SK-N-SH treated with all-trans-retinoic acid at 6 μM for 48 hours (cell line): ENCODE measurements around the gene RFFL.
A peak's percentile ranks its signal among the peaks of the same experiment; 100 is the strongest.

ENCODE experiments used
- ATAC-seq: fragments of 200-7000 bp; cut with Tn5 transposase; 3 replicates; pipeline ENCODE4 v1.9.1; 2020; ENCODE audit warnings: mild to moderate bottlenecking, moderate library complexity
- ARNTL ChIP-seq: fragments of 450-650 bp; formaldehyde crosslinking; IDR thresholded peaks from 2 replicates; pipeline ENCODE4 v1.5.0; 2020; ENCODE audit warnings: low read depth, mild to moderate bottlenecking, moderate library complexity, borderline replicate concordance
- BACH2 ChIP-seq: fragments of 250-450 bp; sonication (Bioruptor Pico); IDR thresholded peaks from 2 replicates; pipeline ENCODE4 v1.9.0; 2021; ENCODE audit warnings: mild to moderate bottlenecking, borderline replicate concordance
- CSDC2 ChIP-seq: fragments of 250-450 bp; sonication (Bioruptor Pico); IDR thresholded peaks from 2 replicates; pipeline ENCODE4 v1.5.0; 2020; ENCODE audit warnings: mild to moderate bottlenecking, moderate library complexity
- ESRRG ChIP-seq: fragments of 250-450 bp; sonication (Bioruptor Pico); IDR thresholded peaks from 2 replicates; pipeline ENCODE4 v1.6.1; 2021; ENCODE audit warnings: mild to moderate bottlenecking
- GLIS3 ChIP-seq: fragments of 250-450 bp; sonication (Bioruptor Pico); IDR thresholded peaks from 2 replicates; pipeline ENCODE4 v1.5.0; 2020; ENCODE audit warnings: mild to moderate bottlenecking, moderate library complexity
- ISL1 ChIP-seq: fragments of 250-450 bp; sonication (Bioruptor Pico); IDR thresholded peaks from 2 replicates; pipeline ENCODE4 v2.1.2; 2022; ENCODE audit warnings: mild to moderate bottlenecking, moderate library complexity
- OSR1 ChIP-seq: fragments of 250-450 bp; sonication (Bioruptor Pico); IDR thresholded peaks from 2 replicates; pipeline ENCODE4 v1.8.0; 2022; ENCODE audit warnings: moderate library complexity, mild to moderate bottlenecking, inconsistent platforms
- RARB ChIP-seq: fragments of 250-450 bp; sonication (Bioruptor Pico); IDR thresholded peaks from 2 replicates; pipeline ENCODE4 v1.8.0; 2021; ENCODE audit warnings: mild to moderate bottlenecking, moderate library complexity
- SNAI2 ChIP-seq: fragments of 250-450 bp; sonication (Bioruptor Pico); IDR thresholded peaks from 2 replicates; pipeline ENCODE4 v1.5.0; 2020; ENCODE audit warnings: mild to moderate bottlenecking, moderate library complexity
- TCF4 ChIP-seq: fragments of 250-450 bp; sonication (Bioruptor Pico); IDR thresholded peaks from 2 replicates; pipeline ENCODE4 v1.8.0; 2021; ENCODE audit warnings: mild to moderate bottlenecking, moderate library complexity, borderline replicate concordance
- TOX ChIP-seq: fragments of 250-450 bp; sonication (Bioruptor Pico); IDR thresholded peaks from 2 replicates; pipeline ENCODE4 v1.8.0; 2021; ENCODE audit warnings: mild to moderate bottlenecking, moderate library complexity, borderline replicate concordance
- ZC3H10 ChIP-seq: fragments of 250-450 bp; sonication (Bioruptor Pico); IDR thresholded peaks from 2 replicates; pipeline ENCODE4 v1.5.1; 2021; ENCODE audit warnings: mild to moderate bottlenecking, moderate library complexity
- ZFP3 ChIP-seq: fragments of 250-450 bp; sonication (Bioruptor Pico); IDR thresholded peaks from 2 replicates; pipeline ENCODE4 v1.5.0; 2020; ENCODE audit warnings: mild to moderate bottlenecking, moderate library complexity
- ZFP30 ChIP-seq: fragments of 450-650 bp; formaldehyde crosslinking; IDR thresholded peaks from 2 replicates; pipeline ENCODE4 v1.5.0; 2022; ENCODE audit warnings: mild to moderate bottlenecking, moderate library complexity
- ZNF70 ChIP-seq: fragments of 450-650 bp; formaldehyde crosslinking; IDR thresholded peaks from 2 replicates; pipeline ENCODE4 v1.5.0; 2020; ENCODE audit warnings: mild to moderate bottlenecking, moderate library complexity
- ZNF8 ChIP-seq: fragments of 450-650 bp; formaldehyde crosslinking; IDR thresholded peaks from 2 replicates; pipeline ENCODE4 v1.5.0; 2020; ENCODE audit warnings: mild to moderate bottlenecking, moderate library complexity
- TF ChIP-seq, protein P1 (sequence below): fragments of 250-450 bp; sonication (Bioruptor Pico); IDR thresholded peaks from 2 replicates; pipeline ENCODE4 v1.5.0; 2020; ENCODE audit warnings: mild to moderate bottlenecking, moderate library complexity
- TF ChIP-seq, protein P2 (sequence below): fragments of 250-450 bp; sonication (Bioruptor Pico); IDR thresholded peaks from 2 replicates; pipeline ENCODE4 v1.8.0; 2020; ENCODE audit warnings: mild to moderate bottlenecking, moderate library complexity, borderline replicate concordance
- TF ChIP-seq, protein P3 (sequence below): fragments of 250-450 bp; sonication (Bioruptor Pico); IDR thresholded peaks from 2 replicates; pipeline ENCODE4 v1.8.0; 2021; ENCODE audit warnings: low read depth, mild to moderate bottlenecking, moderate library complexity, borderline replicate concordance

The RFFL gene

DNA sequence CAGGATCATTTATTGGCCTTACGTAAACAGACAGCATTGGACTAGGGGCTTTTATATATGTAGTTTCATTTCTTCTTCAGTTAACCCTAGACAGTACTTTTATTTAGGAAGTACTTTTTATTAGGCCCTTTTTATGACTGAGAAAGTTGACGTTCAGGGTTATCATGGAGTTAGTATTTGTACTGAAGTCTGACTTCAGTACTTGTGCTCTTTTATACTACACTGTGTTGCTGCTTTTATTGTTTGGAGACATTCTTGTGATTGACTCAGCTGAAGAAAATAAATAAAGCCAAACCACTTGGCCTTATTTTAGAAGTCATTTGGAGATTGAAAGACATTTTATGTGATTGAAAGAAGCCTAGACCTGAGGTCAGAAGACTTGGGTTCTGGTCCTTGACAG is 76.3 kb downstream of the RFFL start:
- ATAC-seq, result no peak

DNA sequence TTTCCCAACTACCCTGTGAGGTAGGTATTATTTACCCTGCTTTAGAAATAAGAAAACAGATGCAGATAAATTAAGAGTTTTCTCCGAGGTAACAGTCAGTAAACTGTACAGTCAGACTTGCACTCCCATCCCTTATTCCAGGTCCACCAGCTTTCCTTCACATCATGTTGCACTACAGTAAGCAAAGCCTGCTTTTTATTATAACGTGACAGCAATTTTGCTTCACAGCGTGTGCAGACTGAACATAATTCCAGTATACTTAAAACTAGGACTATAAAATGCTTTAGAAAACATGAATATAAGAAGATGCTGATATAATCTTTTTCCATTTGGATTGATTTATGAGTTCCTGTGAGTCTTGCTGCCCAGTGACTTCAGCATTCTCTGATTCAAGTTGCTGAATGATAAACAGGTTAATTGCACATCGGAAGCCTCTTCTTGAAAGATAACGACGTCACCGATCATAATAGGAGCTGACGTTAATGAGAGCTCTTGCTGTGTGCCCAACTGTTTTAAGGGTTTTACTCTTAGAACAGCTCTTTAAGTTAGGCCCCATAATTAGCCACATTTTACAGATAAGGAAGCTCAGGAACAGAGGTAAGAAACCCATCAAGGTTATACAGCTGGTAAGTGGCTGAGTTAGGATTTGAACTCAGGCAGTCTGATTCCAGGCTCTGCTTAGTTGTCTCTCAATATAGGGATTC is 81.8 kb downstream of the RFFL start:
- peak; percentile 34 for ATAC-seq

More for the DNA sequence above, 76.3 kb downstream of the RFFL start:
- no peak for TF ChIP-seq ZFP30 (CRISPR knock-in tag)
- no peak for TF ChIP-seq ESRRG (CRISPR knock-in tag)
- no peak for TF ChIP-seq GLIS3 (CRISPR knock-in tag)
- TF ChIP-seq ISL1, result no peak
- no peak for TF ChIP-seq ZFP3 (CRISPR knock-in tag)
- TF ChIP-seq, protein P1, sequence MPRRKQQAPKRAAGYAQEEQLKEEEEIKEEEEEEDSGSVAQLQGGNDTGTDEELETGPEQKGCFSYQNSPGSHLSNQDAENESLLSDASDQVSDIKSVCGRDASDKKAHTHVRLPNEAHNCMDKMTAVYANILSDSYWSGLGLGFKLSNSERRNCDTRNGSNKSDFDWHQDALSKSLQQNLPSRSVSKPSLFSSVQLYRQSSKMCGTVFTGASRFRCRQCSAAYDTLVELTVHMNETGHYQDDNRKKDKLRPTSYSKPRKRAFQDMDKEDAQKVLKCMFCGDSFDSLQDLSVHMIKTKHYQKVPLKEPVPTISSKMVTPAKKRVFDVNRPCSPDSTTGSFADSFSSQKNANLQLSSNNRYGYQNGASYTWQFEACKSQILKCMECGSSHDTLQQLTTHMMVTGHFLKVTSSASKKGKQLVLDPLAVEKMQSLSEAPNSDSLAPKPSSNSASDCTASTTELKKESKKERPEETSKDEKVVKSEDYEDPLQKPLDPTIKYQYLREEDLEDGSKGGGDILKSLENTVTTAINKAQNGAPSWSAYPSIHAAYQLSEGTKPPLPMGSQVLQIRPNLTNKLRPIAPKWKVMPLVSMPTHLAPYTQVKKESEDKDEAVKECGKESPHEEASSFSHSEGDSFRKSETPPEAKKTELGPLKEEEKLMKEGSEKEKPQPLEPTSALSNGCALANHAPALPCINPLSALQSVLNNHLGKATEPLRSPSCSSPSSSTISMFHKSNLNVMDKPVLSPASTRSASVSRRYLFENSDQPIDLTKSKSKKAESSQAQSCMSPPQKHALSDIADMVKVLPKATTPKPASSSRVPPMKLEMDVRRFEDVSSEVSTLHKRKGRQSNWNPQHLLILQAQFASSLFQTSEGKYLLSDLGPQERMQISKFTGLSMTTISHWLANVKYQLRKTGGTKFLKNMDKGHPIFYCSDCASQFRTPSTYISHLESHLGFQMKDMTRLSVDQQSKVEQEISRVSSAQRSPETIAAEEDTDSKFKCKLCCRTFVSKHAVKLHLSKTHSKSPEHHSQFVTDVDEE, result no peak
- no peak for TF ChIP-seq OSR1 (CRISPR knock-in tag)
- no peak for TF ChIP-seq CSDC2 (CRISPR knock-in tag)
- TF ChIP-seq, protein P2, sequence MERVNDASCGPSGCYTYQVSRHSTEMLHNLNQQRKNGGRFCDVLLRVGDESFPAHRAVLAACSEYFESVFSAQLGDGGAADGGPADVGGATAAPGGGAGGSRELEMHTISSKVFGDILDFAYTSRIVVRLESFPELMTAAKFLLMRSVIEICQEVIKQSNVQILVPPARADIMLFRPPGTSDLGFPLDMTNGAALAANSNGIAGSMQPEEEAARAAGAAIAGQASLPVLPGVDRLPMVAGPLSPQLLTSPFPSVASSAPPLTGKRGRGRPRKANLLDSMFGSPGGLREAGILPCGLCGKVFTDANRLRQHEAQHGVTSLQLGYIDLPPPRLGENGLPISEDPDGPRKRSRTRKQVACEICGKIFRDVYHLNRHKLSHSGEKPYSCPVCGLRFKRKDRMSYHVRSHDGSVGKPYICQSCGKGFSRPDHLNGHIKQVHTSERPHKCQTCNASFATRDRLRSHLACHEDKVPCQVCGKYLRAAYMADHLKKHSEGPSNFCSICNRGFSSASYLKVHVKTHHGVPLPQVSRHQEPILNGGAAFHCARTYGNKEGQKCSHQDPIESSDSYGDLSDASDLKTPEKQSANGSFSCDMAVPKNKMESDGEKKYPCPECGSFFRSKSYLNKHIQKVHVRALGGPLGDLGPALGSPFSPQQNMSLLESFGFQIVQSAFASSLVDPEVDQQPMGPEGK, result no peak
- TF ChIP-seq, protein P3, sequence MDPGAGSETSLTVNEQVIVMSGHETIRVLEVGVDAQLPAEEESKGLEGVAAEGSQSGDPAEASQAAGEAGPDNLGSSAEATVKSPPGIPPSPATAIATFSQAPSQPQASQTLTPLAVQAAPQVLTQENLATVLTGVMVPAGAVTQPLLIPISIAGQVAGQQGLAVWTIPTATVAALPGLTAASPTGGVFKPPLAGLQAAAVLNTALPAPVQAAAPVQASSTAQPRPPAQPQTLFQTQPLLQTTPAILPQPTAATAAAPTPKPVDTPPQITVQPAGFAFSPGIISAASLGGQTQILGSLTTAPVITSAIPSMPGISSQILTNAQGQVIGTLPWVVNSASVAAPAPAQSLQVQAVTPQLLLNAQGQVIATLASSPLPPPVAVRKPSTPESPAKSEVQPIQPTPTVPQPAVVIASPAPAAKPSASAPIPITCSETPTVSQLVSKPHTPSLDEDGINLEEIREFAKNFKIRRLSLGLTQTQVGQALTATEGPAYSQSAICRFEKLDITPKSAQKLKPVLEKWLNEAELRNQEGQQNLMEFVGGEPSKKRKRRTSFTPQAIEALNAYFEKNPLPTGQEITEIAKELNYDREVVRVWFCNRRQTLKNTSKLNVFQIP (CRISPR knock-in tag), result no peak
- TF ChIP-seq SNAI2 (CRISPR knock-in tag), result no peak
- no peak for TF ChIP-seq ZC3H10 (CRISPR knock-in tag)
- no peak for TF ChIP-seq TCF4 (CRISPR knock-in tag)
- TF ChIP-seq BACH2 (CRISPR knock-in tag), result no peak
- TF ChIP-seq ZNF8 (CRISPR knock-in tag), result no peak

DNA sequence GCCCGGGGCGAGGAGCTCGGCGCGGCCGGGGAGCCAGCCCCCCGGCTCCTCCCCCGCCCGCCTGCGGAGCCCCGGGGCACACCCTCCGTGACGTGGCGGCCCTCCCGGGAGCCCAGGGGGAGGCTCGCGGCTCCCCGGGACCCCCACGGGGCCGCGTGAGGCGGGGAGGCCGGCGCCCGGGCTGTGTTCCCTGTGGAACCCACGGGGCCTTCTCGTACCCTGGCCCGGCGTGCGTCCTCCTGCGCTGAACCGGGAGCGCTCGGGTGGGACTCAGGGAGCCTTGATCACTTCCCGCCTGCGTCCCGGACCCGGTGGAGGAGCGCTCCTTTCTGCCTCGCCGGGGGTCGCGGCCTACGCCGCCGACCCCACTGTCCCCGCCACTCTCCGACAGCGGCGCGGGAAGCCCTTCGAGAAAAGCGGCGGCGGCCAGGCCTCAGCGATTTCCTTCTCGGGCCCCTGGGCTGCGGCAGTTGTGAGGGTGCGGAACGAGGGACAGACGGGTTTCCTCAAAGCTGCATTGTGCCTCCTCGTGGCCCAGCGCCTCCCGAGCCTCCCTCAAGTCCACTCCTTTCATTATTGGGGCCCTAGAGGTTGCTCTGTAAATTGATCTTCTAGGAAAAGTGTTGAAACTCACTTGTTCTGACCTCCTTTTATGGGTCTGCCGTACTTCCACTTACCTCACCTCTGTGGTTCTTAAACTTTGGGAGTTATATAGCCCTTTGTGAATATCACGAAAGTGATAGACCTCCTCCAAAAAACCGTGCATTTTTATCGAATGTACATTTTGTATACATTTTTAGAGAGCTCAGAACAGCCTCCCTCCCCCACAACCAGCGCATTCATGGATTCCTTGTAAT is 82.6 kb downstream of the RFFL start:
- no peak for TF ChIP-seq ARNTL (CRISPR knock-in tag)
- TF ChIP-seq ZFP3 (CRISPR knock-in tag), result no peak
- TF ChIP-seq, protein P3 (CRISPR knock-in tag), result no peak
- no peak for TF ChIP-seq ISL1
- no peak for TF ChIP-seq ZNF70 (CRISPR knock-in tag)
- TF ChIP-seq, protein P1, result no peak
- TF ChIP-seq, protein P2, result no peak
- TF ChIP-seq ZC3H10 (CRISPR knock-in tag), result no peak
- no peak for TF ChIP-seq BACH2 (CRISPR knock-in tag)
- no peak for TF ChIP-seq GLIS3 (CRISPR knock-in tag)
- no peak for TF ChIP-seq TOX (CRISPR knock-in tag)
- TF ChIP-seq OSR1 (CRISPR knock-in tag), result no peak
- peak; percentile 93 for ATAC-seq

More for the DNA sequence above, 81.8 kb downstream of the RFFL start:
- TF ChIP-seq RARB (CRISPR knock-in tag) (no peak), ISL1 (peak; percentile 49)
